ENCODE results near the gene ITGA2B.

The ITGA2B gene

DNA sequence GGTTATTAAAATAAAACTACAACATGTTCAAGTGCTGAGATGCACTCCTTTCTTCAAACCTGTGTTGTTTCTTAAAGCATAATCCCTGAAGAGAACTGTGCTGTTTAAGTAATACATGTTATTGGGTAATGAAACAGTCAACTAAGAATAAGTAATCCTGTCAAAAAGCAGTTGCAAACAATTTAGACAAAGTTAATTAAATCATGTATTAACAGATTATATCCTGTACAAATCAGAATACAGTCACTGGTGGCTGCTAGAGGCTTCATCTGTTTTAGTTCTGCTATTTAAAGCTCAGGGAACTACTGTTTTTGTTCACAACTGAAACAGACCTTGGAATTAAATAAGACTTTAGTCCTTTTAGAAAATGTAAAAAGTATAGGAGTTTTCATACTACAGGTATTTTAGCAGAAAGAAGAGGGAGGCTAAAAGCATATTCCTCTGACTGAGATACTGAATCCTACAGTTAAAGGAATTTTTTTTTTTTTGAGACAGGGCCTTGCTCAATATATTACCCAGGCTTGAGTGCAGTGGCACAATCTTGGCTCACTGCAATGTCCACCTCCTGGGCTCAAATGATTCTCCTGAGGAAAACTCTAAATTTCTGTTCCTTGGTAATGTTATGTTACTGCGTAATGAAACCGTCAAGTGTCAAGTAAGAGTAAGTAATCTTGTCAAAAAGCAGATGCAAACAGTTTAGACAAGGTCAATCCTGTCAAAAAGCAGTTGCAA lies 27.3 kb upstream of the ITGA2B start:
- TF ChIP-seq CTCF (IDR thresholded peaks at IDR 0.05), result no peak

DNA sequence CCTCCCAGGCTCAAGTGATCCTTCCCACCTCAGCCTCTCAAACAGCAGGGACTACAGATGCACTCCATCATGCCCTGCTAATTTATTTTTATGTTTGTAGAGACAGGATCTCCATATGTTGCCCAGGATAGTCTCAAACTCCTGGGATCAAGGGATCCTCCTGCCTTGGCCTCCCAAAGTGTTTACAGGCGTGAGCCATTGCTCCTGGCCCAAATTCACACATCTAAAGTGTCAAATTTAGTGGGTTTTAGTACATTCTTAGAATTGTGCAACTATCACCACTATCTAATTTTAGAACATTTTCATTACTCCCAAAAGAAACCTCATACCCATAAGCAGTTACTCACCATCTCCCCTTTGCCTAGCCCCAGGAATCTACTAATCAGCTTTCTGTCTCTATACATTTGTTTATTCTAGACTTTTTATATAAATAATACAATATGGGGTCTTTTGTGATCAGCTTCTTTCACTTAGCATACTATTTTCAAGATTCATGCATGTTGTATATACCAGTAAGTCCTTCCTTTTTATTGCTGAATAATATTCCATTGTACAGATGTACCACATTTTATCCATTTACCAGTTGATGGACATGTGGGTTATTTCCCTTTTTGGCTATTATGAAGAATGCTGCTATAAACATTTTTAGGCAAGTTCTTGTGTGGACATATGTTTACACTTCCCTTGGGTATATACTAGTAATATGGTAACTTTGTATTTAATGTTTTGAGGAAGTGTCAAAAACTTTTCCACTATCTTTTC lies 25.1 kb upstream of the ITGA2B start:
- no peak for TF ChIP-seq CTCF (IDR thresholded peaks at IDR 0.05)

DNA sequence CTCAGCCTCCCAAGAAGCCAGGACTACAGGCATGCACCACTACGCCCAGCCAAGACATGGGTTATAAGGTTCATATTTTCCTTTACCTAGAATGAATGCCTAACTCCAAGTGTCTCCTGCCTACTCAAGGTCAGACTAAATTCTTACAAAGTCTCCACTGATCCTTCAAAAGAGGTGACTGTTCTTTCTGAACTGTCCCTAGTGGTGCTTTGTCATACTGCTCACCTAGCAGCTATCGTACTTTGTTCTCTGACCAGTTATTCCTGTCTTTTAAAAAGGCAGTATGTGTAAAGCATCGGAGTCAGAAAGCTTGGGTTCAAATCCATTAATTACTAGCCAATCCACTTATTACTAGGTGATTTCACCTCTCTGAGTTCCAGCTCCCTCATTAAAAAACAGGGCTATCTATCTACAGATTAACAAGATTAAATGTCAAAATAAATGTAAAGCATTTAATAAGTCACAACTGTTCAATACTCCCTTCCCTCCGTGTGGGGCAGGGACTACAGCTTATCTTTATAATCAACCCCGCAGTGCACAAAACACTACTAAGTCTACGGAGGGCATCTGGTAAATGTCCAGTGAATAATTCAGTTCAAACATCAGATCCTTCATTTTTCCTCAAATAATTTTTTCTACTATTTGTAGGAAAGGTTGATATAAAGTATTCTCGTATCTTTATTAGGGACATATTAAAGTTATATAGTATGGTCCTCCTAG lies 20.0 kb upstream of the ITGA2B start:
- no peak for TF ChIP-seq CTCF (IDR thresholded peaks at IDR 0.05)

- no peak for TF ChIP-seq CTCF (IDR thresholded peaks at IDR 0.05)
Measured at GRCh38 chr17:44408786-44409185, 19.3 kb upstream of the ITGA2B start.

DNA sequence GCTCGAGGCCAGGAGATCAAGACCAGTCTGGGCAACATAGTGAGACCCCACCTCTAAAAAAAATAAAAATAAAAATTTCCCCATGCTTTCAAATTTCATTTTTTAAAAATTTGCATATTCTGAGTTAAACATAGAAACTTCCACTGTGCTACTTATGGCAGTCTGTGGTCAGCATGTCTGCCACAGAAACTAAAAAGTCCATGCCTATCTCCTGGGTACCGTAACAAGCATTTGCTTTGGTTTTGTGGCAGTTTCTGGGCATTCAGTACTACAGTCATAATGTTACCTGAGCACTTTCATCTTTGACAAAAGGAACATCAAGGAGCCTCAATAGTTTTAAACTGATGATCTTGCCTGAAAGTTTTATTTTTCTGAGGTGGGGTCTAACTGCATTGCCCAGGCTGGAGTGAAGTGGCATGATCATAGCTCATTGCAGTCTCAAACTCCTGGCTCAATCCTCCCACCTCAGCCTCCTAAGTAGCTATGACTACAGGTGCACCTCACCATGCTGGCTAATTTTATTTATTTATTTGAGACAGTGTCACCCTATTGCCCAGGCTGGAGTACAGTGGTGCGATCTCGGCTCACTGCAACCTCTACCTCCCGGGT lies 13.2 kb upstream of the ITGA2B start:
- TF ChIP-seq CTCF (IDR thresholded peaks at IDR 0.05), result no peak

DNA sequence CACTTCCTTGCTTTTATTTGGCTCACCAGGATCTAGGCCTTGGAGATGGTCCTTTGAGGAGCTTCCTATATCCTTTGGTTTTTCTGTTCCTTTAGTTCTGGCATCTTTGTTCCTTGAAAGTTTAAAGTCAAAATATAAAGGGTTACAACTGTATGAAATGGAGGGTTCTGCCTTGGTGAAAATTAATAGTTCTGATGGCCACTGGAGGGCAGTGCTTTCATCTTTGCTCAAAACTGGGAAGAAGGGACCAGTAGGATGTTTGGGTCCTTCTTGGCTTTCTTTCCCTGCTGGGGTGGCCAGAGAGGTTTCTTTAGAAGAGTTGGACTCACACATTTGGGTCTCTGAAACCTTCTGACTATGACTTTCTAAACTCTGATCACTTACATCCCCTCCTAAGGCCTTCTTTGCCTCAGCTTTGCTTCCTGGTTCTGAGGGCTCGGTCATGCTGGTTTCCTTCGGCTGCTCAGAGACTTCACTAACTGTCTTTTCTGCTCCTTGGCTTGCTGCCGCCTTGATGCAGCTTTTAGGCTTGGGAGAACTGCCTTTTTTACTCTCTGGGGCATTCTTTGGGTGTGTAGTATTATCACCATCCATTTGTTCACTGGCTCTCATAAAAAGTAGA lies 10.9 kb upstream of the ITGA2B start:
- peak; percentile 42; the same call in 1 of the 2 replicates for TF ChIP-seq CTCF (IDR thresholded peaks at IDR 0.05)

All from LNCAP (cell line).